NCI-H1092 treated with DMSO at 0.1 percent for 48 hours (cell line): ENCODE measurements around the gene ALPK3.

Source experiments
- DNase-seq: peaks from one replicate; lab custom pipeline; 2025; lab: John Stamatoyannopoulos, UW

The ALPK3 gene

DNA sequence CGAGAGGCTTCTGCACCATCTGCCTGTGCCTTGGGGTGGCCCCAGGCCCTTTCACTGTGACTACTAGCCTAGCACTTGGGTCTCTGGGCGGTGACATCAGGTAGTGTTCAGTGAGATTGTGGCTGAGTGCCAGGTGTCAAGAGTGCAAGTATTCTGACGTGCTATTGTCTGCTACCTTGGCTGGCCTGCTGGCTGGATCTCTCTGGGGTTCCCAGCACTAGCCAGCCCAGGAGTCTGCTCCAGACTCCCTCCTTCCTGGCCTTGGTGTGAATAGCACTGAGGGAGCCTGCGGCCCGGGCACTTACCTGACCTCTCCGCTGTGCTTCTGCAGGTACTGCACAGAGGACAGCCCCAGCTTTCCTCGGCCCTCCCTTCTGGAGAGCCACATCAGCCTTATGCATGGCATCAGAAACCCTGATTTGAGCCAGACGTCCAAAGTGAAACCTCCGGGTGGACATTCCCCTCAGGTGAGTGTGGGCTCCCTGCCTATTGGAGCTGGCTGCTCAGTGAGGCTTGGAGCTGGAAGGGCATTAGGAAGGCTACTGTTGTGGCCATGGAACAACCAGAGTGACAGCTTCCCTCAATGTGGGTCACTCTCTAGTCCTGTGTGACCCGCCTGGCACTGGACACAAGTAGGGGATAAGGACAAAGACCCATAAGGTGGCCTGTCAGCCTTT is 17.5 kb upstream of the ALPK3 start:
- DNase-seq, result no peak

DNA sequence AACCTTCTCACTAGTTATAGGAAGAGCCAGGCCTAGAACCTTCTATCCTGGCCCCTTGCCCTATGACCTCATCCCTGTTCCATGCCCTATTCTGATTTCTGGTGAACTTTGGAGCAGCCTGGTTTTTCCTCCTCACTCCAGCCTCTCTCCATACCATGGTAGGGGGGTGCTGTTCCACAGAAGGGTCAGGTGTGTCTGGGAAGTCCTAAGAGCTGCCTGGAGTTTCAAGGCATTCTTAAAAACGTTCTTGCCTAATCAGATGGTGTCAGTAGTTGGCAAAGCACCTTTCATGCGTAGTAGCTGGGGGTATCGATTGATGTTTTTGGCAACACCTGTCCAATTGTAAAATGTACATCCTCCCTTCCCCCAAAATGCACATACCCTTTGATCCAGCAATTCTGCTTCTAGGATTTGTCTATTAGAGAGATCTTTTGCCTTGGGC is 16.8 kb upstream of the ALPK3 start:
- no peak for DNase-seq

DNA sequence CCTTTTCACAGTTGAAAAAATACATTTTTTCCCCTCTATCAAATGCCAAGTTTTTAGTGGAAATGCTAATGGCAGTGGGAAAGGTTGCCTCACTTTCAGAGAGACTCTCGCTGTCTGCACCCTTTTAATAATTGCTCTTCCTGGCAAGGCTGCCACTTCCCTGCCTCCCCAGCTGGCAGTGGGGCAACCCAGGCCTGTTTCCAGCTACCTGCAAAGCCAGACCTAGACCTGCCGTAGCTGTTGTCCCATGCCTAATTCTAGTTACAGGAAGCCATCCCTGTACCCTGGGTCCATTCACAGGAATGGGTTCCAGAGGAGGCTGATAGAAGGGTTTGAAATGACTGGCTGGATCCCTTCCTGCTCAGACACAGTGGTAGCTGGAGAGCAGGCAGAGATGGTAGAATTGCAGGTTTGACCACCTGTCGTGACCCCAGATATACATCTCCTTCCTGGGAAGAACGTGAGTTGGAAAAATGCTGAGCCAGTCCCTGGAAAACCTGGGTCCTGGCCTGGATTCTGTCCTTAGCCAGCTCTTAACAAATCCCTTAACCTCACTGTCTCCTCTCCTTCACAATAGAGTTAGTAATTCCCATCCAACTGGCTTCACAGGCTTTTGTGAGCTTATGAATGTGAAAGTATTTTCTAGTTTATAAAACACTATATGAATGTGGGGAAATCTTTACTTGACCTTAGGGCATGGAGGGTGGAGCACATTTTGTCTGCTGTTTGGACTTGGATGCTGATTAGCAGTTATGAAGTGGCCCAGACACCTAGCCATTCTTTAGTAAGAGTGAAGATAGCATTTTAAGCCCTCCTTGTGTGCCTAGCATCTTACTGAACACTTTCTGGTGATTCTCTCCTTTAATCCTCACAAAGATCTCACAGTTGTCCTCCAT is 12.9 kb upstream of the ALPK3 start:
- DNase-seq, result no peak

DNA sequence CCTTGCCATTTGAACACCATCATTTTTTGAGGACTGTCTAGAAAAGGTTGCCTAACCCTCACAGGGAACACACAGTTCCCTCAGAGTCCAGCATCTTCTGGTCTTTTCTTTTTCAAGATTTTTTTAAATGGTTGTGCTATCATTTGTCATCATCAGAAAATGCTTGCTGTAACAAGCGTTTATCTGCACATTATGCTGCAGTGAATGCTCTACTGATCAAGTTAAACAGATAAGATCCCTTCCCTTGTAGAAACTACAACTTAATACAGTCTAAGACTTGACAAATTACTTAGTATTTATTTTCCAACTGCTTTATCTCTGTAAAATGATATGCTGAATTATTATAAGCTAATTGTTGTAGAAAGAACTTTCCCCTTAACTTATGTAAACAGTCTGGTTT is 11.9 kb upstream of the ALPK3 start:
- no peak for DNase-seq

DNA sequence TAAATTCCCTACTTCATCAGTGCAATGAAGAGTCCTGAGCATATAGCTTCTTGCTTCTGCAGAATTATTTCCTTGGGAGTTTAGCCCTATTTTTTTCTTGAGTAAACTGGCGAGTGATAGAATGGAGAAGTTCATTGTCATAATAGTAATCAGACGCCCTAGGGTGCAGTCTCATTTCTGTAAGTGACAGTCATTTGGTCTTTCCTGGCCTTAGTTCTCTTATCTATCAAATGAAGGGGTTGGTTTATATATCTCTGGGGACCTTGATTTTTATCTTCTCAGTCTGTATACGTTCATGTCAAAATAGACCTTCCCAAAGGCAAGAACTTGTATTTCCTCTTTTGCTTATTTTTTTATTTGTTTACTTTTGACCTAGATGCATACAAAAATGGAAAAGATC is 9.9 kb upstream of the ALPK3 start:
- DNase-seq, result no peak

DNA sequence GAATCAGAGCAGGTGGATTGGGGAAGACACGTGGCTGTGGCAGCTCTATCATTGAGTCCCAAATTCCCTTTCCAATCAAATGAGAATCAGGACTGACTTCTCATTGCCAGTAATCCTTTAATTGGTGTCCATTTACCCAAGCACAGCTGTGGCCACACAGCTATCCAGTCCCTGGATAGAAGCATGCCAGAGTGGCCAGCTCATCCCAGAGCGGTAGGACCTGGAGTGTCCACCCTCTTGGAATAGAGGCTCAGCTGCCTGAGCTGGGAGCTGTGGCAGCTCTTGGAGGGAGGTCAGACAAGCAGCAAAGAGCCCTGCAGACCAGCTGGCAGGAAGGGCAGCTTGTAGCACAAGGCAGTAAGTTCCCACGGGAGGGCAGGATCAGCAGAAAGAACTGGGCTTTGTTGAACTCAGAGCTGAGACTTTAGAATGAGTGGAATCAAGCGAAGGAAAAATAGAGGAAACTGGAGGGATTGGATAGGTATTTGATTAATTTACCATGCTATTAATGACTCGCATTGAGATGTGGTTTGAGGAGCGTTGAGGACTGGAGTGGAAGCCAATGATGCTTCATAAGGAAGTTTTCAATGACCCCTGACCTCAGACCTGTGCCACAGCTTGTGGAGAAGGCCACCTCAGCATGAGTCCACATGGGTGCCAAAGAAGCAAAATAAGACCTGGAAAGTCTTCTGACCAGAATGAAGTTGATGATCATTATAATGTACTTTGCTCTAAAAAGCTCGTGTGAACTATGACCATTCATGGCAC is 6.9 kb upstream of the ALPK3 start:
- no peak for DNase-seq

DNA sequence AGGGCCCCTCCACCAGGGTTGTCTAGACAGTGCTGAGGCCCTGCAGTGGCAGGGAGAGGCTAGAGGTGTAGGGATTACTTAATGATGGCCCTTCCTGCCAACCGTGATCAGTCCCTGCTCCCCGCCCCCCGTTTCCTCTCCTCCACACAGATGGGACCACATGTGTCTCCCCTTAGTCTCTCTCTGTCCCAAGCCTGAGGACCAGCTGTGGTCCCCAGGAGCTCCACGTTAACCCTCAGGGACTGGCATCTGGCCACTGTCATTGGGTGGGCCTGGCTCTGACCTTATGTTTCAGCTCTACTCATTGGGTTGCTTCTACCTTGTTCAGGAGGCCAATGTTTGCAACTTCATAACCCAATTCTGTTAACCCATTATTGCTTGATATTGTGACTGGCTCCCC is 6.0 kb upstream of the ALPK3 start:
- DNase-seq, result no peak

DNA sequence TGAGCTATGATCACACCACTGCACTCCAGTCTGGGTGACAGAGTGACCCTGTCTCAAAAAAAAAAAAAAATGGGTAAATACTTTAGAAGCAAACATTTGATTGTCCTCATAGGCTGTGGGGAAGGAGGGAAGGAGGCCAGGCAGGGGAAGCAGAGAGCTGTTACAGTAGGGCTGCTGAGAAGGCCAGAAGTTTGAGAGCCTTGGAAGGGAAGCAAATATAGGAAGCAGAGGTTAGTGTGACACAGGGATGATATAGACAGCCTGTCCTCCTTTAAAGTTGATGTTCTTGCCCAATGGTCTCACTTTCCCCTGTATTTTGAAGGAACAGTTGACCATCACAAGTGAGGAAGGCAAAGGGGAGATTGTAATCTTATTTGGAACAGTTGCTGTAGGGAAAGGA is 5.3 kb upstream of the ALPK3 start:
- DNase-seq, result no peak

DNA sequence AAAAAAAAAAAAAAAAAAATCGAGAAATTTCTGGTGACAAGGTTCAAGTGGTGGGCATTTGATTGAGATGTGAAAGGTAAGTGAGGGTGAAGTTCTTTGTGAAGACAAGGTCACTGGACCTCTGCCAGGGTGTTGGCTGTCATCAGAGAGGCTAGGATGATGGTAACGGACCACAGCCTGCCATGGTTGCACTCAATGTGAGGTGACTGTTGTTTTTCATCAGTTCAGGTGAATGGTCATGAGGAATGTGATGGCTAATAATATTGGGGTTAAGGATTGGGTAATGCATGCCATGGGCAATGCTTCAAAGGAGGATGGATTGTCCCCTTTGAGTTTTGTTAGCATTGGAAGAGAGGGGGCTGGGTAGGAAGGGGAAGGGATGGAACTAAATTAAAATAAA is 4.3 kb upstream of the ALPK3 start:
- no peak for DNase-seq

DNA sequence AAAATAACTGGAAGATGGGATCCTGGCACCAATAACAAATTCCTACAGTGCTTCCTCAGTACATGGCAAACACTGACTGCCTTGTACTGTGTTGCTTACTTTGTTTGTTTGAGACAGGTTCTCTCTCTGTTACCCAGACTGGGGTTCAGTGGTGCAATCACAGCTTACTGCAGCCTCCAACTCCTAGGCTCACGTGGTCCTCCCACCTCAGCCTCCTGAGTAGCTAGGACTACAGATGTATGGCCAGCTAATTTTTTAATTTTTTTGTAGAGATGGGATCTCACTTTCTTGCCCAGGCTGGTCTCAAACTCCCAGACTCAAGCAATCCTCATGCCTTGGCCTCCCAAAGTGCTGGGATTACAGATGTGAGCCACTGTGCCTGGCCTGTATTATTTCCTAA is 3.7 kb upstream of the ALPK3 start:
- DNase-seq, result no peak

DNA sequence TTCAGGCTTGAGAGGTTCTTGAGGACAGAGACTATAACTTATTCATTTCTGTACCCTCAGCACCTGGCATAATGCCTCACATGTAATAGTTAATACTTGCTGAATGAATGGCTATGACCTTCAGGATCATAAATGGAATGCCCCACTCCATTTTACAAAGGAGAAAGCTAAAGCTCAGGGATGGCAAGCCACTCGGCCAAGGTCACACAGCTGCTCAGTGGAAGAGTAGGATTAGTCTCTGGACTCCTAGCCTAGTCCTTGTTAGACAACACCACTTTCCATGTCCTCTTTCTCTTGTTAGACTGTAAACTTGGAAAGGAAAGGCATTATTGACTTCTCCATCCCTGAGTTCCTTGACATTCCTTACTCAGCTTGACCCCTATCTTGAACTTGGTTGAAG is 3.2 kb upstream of the ALPK3 start:
- no peak for DNase-seq

DNA sequence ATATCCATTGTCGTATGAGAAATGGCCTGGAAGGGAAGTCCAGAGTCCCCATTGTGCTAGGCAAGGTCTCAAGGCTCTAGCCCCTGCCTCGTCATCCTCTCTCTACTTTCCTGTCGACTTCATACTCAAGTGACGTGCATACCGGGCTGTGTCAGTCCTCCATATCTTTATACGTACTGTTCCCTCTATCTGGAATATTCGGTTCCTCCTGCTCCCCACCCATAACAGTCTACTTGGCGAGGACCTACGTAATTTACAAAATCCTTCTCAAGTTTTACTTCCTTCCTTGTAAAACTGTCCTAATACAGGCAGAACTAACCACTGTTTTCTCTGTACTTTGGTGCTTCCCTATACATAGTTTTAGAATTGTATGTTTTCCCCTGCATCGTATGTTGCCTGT is 2.2 kb upstream of the ALPK3 start:
- DNase-seq, result no peak

DNA sequence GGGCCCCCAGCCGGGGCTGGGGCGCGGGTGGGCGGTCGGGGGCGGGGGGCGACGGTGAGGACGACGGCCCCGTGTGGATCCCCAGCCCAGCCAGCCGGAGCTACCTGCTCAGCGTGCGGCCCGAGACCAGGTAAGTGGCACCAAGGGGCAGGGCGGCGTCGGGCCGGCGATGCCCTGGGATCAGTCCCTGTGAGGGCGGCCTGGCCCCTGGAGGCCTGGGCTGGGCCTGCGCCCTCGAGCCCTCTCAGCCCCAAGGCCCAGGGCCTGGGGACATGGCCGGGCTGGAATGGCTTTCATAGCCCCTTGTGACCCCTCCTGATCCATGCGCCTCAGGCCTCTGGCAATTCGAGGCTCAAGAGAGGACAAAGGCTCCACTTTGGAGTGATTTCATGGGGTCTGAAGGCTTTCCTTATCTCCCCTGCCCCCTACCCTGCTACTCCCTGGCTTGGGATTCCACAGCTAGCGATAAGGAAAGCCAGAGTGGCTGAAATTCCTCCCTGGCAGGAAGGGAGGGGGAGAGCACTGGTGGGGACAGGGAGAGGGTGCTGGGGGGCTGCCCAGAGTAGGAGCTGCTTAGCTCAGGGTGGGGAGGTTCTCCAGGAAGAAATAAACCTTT is 418 bp downstream of the ALPK3 start:
- DNase-seq, result no peak

DNA sequence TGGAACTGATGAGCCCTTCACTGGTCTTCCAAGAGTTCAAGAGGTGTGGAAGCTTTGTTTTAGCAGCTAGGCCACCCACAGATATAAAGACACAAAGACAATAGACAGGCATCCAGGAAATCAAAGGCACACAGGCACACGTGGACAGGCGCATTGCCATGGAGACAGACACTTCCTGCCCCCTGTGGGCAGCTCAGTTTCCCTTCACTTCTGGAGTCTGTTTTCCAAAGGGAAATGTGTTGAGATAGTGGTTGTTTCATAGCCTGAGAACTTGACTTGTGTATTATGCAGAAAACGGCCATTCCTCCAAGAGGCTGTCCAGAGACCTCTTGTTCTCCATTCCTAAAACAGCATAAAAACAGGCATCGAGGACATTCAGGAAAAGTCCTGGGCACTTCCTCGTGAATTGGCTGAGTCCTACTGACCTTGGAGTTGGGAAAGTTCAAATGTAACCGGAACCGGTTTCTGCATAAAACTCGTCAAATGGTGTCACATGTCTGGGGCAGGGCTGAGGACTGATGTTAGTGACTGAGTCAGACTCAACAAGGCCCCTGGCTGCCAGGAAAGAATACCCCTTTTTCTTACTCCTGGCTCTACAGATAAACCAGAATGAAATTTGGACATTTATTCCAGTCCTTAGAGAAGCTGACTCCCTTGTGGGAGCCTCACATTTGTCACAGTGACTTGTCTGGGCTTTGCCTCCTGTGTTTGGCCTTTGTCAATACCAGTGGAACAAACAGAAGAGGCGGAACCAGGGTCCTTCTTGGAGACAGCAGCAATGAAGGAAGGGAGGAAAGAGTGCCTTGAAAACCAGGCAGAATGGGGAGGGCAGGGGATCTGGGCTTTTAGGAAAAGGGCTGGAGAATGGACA is 1.3 kb downstream of the ALPK3 start:
- no peak for DNase-seq

DNA sequence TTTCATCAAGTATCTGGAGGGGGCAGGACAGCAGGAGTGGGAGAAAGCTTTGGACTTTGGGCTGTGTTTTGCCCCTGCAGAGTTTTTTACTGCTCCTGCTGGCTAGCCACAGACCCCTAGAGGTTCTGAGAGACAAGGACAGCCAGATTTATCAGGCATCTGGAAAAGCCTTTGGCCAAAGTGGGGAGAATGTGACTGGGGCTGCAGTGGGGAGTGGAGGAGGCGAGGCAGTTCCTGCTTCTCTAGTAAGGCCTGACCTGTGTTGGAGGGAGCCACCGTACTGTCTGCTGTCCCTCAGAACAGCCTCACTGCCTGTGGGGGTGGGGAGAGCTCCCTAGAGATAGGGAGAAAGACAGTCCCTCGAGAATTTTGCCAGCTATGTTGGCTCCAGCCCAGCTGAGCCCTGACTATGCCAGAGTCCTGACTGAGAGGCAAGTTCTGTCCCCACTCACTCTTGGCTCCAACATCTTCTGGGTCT is 2.2 kb downstream of the ALPK3 start:
- DNase-seq, result no peak

DNA sequence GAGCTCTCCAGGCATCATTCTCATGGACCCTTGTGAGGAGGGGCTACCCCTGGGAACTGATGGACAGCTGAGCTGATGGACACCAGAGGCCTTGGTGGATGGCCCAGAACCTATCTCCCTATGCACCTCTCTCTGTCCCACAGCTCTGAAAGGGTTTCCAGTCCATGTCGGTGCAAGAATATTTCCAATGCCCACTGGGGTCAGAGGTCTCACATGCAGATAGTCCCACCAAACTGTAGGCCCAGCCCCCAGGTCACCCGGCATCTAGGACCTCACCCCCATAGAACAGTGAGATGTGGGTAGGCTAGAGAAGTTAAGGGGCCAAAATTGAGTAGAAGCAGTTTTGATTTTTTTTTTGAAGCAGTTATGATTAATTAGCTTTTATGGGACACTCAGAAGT is 2.6 kb downstream of the ALPK3 start:
- DNase-seq, result no peak

DNA sequence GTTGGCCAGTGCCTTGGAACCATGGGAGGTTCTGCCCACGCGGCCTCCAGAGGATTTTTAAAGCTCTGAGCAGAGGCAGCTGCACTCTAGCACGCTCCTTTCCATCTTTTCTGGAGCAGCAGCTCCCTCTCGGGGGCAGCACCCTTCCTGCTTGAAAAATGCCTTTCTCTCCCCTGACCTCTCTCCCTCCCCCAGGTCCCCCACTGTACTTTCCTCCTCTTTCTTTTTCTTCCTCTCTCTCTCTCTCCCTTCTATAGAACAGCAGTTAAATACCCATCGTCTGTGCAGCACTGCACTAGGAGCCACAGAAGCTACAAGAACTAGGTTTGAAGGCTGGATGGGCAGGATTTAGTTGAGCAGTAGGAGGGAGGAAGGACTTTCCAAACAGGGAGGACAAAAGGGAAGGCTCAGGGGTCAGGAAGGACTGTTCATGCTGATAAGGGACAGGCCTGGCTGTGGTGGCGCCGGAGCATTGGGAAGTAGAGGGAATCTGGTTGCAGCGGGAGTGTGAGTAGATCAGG is 4.4 kb downstream of the ALPK3 start:
- no peak for DNase-seq

DNA sequence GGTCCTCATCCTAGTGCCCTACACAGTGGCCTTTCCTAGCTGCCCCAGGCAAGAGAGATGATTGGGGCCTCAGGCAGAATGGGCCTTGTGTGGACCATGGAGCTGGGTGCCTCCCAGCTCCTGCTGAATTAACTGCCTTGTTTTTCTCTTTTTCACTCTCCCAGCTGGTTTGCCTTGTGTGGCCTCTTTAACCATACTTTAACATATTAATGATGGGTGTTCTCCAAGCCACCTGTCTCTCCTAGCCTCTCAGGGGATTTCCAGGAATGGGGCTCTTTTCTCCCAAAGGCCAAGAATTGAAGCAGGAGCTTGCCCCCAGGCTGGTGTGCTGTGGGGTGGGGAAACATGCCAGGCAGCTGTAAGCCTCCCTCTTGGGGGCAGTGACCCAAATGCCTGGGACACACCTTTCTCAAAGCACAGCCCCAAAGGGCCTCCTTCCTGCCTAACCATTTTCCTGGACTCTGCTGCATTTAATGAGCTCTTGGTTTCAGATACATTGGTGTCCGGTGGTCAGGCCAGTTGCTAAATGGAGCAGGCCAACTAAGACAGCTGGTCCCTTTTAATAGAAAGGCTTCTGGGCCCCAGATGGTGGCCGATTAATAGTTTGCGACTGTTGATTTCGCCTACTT is 5.6 kb downstream of the ALPK3 start:
- no peak for DNase-seq

DNA sequence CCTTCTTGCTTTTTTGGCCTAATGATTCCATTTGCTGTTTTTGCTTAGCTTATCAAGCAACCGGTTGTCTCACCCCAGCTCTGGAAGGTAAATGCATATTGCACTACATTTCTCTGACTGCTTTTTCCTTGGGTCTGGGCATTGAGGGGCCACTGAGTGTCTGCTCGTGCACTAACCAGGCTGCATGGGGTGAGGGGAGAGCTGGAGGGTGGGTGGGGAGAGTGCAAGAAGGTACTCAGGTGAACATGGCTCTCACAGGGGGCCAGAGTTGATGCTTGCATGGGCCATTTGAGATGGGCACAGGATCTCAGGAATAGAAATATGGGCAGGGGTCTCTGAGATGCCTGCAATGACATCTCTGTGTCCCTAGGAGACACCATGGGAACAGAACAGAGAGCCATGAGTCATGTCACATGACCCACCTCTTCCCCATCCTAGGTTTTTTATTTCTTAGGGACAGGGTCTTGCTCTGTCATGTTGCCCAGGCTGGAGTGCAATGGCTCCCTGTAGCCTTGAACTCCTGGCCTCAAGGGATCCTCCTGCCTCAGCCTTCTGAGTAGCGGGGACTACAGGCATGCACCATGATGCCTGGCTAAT is 6.2 kb downstream of the ALPK3 start:
- no peak for DNase-seq
